Measurements from ENCODE around the gene EPB41. TPM values are rescaled to one million over a fixed set of nuclear protein-coding genes. Genes with fewer than 3 reads are reported as not detected.
"Not testable (repeated sequence)": the region's sequence is repeated elsewhere in the genome, so short reads cannot be mapped to it uniquely, and the experiment has no call there.

Gene EPB41
- polyA plus RNA-seq, 1 of the 3 experiments (the other 2 are of a cell fraction) = 7.4 TPM

DNA sequence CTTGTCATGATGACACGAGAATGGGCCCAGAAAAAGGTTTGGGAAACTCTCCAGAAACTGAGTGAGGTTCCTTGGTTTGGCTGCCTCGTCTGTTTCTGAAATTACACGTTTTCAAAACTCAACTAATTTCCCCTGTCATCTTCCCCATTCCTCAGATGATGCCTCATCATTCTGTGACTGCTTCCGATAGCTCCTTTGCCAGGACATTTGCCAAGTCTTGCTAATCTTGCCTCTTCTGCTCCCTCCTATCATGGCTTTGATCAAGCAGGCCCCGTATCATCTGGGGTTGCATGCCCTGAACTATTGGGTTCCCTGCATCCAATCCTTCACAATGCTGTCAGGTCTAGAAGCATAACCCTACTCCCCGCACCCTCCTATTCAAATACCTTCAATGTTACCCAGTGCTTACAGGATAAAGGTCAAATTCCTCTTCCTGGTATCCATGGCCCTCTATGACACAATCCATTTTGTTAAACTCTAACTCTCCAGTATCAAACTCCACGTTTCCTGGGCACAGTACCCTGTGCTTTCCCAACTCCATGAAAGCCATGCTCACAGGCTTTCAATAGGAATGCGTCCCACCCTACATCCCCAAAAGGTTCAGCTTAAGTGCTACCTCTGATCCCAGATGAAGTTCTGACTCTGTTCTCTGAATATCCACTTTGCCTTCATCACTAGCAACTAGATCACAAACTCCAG is 231.5 kb downstream of the EPB41 start (continued):
- TF ChIP-seq, protein P1, sequence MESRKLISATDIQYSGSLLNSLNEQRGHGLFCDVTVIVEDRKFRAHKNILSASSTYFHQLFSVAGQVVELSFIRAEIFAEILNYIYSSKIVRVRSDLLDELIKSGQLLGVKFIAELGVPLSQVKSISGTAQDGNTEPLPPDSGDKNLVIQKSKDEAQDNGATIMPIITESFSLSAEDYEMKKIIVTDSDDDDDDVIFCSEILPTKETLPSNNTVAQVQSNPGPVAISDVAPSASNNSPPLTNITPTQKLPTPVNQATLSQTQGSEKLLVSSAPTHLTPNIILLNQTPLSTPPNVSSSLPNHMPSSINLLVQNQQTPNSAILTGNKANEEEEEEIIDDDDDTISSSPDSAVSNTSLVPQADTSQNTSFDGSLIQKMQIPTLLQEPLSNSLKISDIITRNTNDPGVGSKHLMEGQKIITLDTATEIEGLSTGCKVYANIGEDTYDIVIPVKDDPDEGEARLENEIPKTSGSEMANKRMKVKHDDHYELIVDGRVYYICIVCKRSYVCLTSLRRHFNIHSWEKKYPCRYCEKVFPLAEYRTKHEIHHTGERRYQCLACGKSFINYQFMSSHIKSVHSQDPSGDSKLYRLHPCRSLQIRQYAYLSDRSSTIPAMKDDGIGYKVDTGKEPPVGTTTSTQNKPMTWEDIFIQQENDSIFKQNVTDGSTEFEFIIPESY (IDR thresholded peaks at IDR 0.05; ENCODE audit: borderline replicate concordance, low read depth) = 0 out of 2 replicates have a peak, but pooled peaks have one; percentile 22
- TF ChIP-seq, protein P2, sequence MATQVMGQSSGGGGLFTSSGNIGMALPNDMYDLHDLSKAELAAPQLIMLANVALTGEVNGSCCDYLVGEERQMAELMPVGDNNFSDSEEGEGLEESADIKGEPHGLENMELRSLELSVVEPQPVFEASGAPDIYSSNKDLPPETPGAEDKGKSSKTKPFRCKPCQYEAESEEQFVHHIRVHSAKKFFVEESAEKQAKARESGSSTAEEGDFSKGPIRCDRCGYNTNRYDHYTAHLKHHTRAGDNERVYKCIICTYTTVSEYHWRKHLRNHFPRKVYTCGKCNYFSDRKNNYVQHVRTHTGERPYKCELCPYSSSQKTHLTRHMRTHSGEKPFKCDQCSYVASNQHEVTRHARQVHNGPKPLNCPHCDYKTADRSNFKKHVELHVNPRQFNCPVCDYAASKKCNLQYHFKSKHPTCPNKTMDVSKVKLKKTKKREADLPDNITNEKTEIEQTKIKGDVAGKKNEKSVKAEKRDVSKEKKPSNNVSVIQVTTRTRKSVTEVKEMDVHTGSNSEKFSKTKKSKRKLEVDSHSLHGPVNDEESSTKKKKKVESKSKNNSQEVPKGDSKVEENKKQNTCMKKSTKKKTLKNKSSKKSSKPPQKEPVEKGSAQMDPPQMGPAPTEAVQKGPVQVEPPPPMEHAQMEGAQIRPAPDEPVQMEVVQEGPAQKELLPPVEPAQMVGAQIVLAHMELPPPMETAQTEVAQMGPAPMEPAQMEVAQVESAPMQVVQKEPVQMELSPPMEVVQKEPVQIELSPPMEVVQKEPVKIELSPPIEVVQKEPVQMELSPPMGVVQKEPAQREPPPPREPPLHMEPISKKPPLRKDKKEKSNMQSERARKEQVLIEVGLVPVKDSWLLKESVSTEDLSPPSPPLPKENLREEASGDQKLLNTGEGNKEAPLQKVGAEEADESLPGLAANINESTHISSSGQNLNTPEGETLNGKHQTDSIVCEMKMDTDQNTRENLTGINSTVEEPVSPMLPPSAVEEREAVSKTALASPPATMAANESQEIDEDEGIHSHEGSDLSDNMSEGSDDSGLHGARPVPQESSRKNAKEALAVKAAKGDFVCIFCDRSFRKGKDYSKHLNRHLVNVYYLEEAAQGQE (IDR thresholded peaks at IDR 0.05; ENCODE audit: low read depth, low read length) = no peak
- TF ChIP-seq, protein P3, sequence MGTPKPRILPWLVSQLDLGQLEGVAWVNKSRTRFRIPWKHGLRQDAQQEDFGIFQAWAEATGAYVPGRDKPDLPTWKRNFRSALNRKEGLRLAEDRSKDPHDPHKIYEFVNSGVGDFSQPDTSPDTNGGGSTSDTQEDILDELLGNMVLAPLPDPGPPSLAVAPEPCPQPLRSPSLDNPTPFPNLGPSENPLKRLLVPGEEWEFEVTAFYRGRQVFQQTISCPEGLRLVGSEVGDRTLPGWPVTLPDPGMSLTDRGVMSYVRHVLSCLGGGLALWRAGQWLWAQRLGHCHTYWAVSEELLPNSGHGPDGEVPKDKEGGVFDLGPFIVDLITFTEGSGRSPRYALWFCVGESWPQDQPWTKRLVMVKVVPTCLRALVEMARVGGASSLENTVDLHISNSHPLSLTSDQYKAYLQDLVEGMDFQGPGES (IDR thresholded peaks at IDR 0.05; ENCODE audit: low read depth, low read length) = no peak
- TF ChIP-seq JUND (IDR thresholded peaks at IDR 0.05) = peak; percentile 79

DNA sequence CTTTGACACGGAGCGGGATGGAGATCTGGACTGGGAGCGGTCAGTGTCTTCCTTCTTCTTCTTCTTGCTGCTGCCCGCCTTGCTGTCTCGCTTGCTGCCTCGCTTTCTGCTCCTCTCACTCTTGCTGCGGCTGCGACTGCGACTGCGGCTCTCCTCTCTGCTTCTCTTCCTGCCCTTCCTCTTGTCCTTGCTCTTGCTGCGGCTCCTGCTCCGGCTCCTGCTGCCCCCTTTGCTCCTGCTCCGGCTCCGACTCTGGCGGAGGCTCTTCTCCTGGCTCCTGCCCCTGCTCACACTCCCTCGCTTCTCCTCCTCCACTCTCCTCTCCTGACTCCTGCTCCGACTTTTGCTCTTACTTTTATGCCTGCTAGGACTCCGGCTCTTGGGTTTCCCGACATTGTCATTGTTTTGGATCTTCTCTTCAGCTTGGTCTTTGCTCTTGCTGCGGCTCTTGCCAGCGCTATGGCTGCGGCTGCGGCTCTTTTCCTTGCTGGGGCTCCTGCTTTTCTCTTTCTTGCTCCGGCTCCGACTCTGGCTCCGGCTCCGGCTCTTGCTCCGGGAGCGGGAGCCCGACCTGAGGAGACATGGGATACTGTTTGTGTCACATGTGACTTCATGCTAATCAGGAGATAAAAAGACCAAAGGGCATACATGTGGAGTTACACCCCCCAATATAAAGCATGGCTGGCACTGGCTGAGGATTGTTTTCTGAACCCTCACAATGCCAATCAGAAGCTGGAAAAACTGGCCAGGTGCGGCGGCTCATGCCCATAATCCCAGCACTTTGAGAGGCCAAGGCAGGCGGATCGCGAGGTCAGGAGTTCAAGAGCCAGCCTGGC is 234.5 kb downstream of the EPB41 start:
- no peak overlapping the region for H3K4me3 ChIP-seq (ENCODE audit: low read depth in 2 of 2, low read length in 1 of 2)
- H3K27me3 ChIP-seq (ENCODE audit: insufficient read depth) = no peaks in the 10 kb centered on the region
- H3K79me2 ChIP-seq (ENCODE audit: insufficient read depth) = peaks cover 36% of the 10 kb centered on the region; the same call in 1 of the 2 replicates
- TF ChIP-seq EZH2phosphoT487 (IDR thresholded peaks at IDR 0.05; ENCODE audit: borderline replicate concordance, low read depth) = no peak
- TF ChIP-seq, protein P3 (IDR thresholded peaks at IDR 0.05; ENCODE audit: low read depth, low read length) = no peak
- no peak for TF ChIP-seq TCF12 (IDR thresholded peaks at IDR 0.05)
- peaks cover 47% of the 10 kb centered on the region for H3F3A ChIP-seq (replicated peaks; ENCODE audit: insufficient read depth)
- H3K9ac ChIP-seq = no peak overlapping the region
- ChIA-PET CTCF (interaction anchor here (0.8 to 1.4 kb wide), 2 partner anchors 25 to 267 kb away, joined by 3 to 4 read pairs; no protein-coding TSS in a partner anchor), POLR2A (no interaction called here)
- H3K27ac ChIP-seq (ENCODE audit: low read depth in 2 of 2, low read length in 1 of 2) = peak overlapping the region in 1 of 2 experiments; percentile 96; a peak in 2 of 4 replicates
- H3K36me3 ChIP-seq (replicated peaks in 1 of 2; ENCODE audit: control insufficient read depth in 1 of 2, insufficient read depth in 2 of 2, low read length in 1 of 2) = peaks cover 37 to 54% of the 10 kb centered on the region in 2 experiments
- peaks cover 6% of the 10 kb centered on the region; the same call in 1 of the 2 replicates for H4K20me1 ChIP-seq (ENCODE audit: insufficient read depth)
- WGBS (ENCODE audit: low lambda C conversion rate) = 97% methylated on average over 35 of the region's 35 CpGs
- no peaks in the 10 kb centered on the region for H3K9me2 ChIP-seq
- peaks cover 4 to 19% of the 10 kb centered on the region in 2 experiments; a peak in 3 of 4 replicates for H3K4me1 ChIP-seq (ENCODE audit: control insufficient read depth in 1 of 2, insufficient read depth in 2 of 2, low read depth in 1 of 2, low read length in 1 of 2)
- H3K9me3 ChIP-seq = no peaks in the 10 kb centered on the region
- no peak overlapping the region for H3K4me2 ChIP-seq
- no peak overlapping the region for H2AFZ ChIP-seq (ENCODE audit: low read depth)
- no peak for DNase-seq

DNA sequence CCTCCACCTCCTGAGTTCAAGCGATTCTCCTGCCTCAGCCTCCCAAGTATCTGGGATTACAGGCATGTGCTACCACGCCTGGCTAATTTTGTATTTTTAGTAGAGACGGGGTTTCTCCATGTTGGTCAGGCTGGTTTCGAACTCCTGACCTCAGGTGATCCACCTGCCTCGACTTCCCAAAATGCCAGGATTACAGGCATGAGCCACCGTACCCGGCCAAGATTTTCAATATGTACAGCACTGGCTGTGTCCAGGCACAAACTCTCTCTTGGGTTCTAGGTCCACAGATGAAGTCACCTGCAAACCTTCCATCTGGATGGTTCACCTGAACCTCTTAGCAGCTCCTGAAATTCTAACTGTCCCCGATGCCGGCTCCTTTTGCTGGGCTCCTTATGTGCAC is 236.0 kb downstream of the EPB41 start:
- H3K4me2 ChIP-seq; H4K20me1 ChIP-seq (ENCODE audit: insufficient read depth); H3K27ac ChIP-seq (ENCODE audit: low read depth in 2 of 2, low read length in 1 of 2); H2AFZ ChIP-seq (ENCODE audit: low read depth); H3K9me3 ChIP-seq; H3K4me3 ChIP-seq (ENCODE audit: low read depth in 2 of 2, low read length in 1 of 2); H3K9ac ChIP-seq; H3K9me2 ChIP-seq; DNase-seq; H3K27me3 ChIP-seq (ENCODE audit: insufficient read depth); POLR2A ChIA-PET: not testable (repeated sequence)
- Histone ChIP-seq H3F3A (replicated peaks; ENCODE audit: insufficient read depth) (peaks cover 43% of the 10 kb centered on the region), H3K36me3 (replicated peaks in 1 of 2; ENCODE audit: control insufficient read depth in 1 of 2, insufficient read depth in 2 of 2, low read length in 1 of 2) (peaks cover 44 to 62% of the 10 kb centered on the region in 2 experiments), H3K4me1 (ENCODE audit: control insufficient read depth in 1 of 2, insufficient read depth in 2 of 2, low read depth in 1 of 2, low read length in 1 of 2) (peaks cover 4 to 16% of the 10 kb centered on the region in 2 experiments; a peak in 3 of 4 replicates), H3K79me2 (ENCODE audit: insufficient read depth) (peaks cover 48% of the 10 kb centered on the region; the same call in 1 of the 2 replicates)
- CTCF ChIA-PET = interaction anchor here (1.4 kb wide), 1 partner anchor 26 kb away, joined by 3 read pairs; no protein-coding TSS in a partner anchor
- WGBS (ENCODE audit: low lambda C conversion rate) = 92% methylated on average over 7 of the region's 9 CpGs

Measured in SK-N-SH (cell line).